Type B pancreatic cell (in vitro differentiated cells): Measurements from ENCODE around the gene DNAH11. TPM values are rescaled to one million over a fixed set of nuclear protein-coding genes. Genes with fewer than 3 reads are reported as not detected.

Experiments used
- DNase-seq: peaks from one replicate; pipeline ENCODE4 v3.0.0; 2021; ENCODE audit warnings: mixed read lengths; ENCODE audit not compliant: unreplicated experiment; ENCODE audit errors: extremely low spot score
- H3K27ac Mint-ChIP-seq: 2 replicates; pipeline ENCODE4 v1.8.0; 2021; ENCODE audit warnings: mild to moderate bottlenecking, mixed read lengths
- H3K27me3 Mint-ChIP-seq: 2 replicates; pipeline ENCODE4 v1.8.0; 2021; ENCODE audit warnings: mixed read lengths
- H3K36me3 Mint-ChIP-seq: 2 replicates; pipeline ENCODE4 v1.8.0; 2021; ENCODE audit warnings: mixed read lengths
- H3K4me1 Mint-ChIP-seq: one replicate; pipeline ENCODE4 v1.8.0; 2021; ENCODE audit warnings: mixed read lengths; ENCODE audit not compliant: unreplicated experiment
- H3K4me3 Mint-ChIP-seq: 2 replicates; pipeline ENCODE4 v1.8.0; 2021; ENCODE audit warnings: mild to moderate bottlenecking, mixed read lengths
- H3K9me3 Mint-ChIP-seq: 2 replicates; pipeline ENCODE4 v1.8.0; 2021; ENCODE audit warnings: mixed read lengths
- CTCF ChIP-seq: fragments of 200-600 bp; sonication (generic); conservative IDR thresholded peaks from 2 replicates; pipeline ENCODE4 v1.5.0; 2021; ENCODE audit warnings: antibody characterized with exemption, mild to moderate bottlenecking
- total RNA-seq: library from RNA; stranded (reverse); gene quantifications from 2 replicates; pipeline ENCODE4 v1.2.1, GENCODE V29; 2021; ENCODE audit warnings: low replicate concordance

The DNAH11 gene
- total RNA-seq, 1 donor from 2014 or later = 3.2 TPM

DNA sequence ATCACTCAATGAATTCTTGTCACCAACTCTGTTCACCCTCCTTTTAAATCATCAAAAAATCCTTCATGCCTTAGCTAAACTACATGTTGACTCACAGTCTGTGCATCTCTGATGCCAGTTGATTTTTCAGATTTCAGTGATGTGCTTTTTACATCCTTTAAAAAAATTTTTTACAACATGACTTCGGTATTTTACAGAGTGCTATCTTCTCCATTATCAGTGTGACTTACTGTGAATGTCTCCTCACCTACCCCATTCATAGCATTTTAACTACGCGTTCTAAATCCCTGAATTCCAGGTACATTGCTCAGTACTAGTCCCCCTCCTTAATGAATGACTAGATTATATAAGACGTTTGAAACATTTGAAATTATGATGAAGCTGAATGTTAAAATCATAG is 98.7 kb downstream of the DNAH11 start:
- DNase-seq = no peak
- no peak overlapping the region for H3K4me3 Mint-ChIP-seq
- H3K4me1 Mint-ChIP-seq = peaks cover 5% of the 10 kb centered on the region
- H3K27ac Mint-ChIP-seq = no peak overlapping the region
- no peak for TF ChIP-seq CTCF
- H3K9me3 Mint-ChIP-seq = peaks cover 3% of the 10 kb centered on the region
- H3K27me3 Mint-ChIP-seq = no peaks in the 10 kb centered on the region
- no peaks in the 10 kb centered on the region for H3K36me3 Mint-ChIP-seq

- peaks cover 8% of the 10 kb centered on the region for H3K9me3 Mint-ChIP-seq
- peaks cover 5% of the 10 kb centered on the region for H3K4me1 Mint-ChIP-seq
- TF ChIP-seq CTCF = no peak
- no peaks in the 10 kb centered on the region for H3K27me3 Mint-ChIP-seq
- no peak overlapping the region for H3K27ac Mint-ChIP-seq
- no peaks in the 10 kb centered on the region for H3K36me3 Mint-ChIP-seq
- no peak for DNase-seq
- no peak overlapping the region for H3K4me3 Mint-ChIP-seq
Measured at GRCh38 chr7:21642422-21642821, 99.6 kb downstream of the DNAH11 start.

DNA sequence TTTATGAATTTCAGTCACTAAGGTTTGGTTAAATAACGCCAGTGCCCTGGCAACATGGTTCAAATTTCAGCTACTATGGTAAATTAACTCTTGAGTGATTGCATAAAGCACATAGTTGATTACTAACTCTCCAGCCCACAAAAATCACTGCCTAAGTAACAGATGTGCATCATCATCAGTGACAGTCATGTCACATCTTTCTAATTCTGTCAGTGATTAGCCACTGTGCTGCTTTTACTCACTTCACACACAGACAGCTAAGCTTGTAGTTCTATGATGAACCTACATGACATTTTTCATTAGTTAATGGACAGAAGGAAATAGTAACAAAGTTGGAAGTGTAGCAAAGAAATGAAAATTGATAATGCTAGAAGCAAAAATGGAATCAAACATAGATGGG is 108.9 kb downstream of the DNAH11 start:
- no peaks in the 10 kb centered on the region for H3K4me1 Mint-ChIP-seq

GRCh38 chr7:21653623-21654022 is 110.8 kb downstream of the DNAH11 start:
- no peaks in the 10 kb centered on the region for H3K27me3 Mint-ChIP-seq

More for the DNA sequence above, 108.9 kb downstream of the DNAH11 start:
- Mint-ChIP-seq H3K9me3 (peaks cover 17% of the 10 kb centered on the region), H3K4me3 (no peak overlapping the region), H3K27ac (no peak overlapping the region), H3K36me3 (no peaks in the 10 kb centered on the region), H3K27me3 (no peaks in the 10 kb centered on the region)
- DNase-seq = no peak
- TF ChIP-seq CTCF = no peak

DNA sequence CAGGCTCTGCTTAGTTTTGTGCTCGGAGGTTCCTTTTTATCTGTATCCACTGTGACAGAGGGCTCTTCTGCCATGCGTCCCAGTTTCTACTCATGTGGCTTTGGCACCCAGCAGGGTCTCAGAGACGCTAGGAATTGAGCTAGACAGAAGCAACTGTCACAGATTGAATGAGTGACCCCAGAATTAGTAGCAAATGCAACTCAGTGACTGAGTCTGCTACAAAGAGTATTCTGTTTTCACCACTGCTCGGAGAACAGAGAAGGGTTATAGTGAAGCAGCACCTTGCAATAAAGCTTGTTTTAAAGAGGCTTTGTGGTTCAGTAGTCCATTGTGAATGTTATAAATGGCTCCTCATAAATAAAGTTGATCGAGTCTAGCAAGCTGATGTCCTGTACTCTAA is 113.2 kb downstream of the DNAH11 start:
- no peak overlapping the region for H3K27ac Mint-ChIP-seq
- peaks cover 17% of the 10 kb centered on the region for H3K9me3 Mint-ChIP-seq
- TF ChIP-seq CTCF = no peak
- H3K4me3 Mint-ChIP-seq = no peak overlapping the region
- no peaks in the 10 kb centered on the region for H3K36me3 Mint-ChIP-seq
- H3K27me3 Mint-ChIP-seq = no peaks in the 10 kb centered on the region
- DNase-seq = no peak
- H3K4me1 Mint-ChIP-seq = no peaks in the 10 kb centered on the region

More at GRCh38 chr7:21653623-21654022, 110.8 kb downstream of the DNAH11 start:
- H3K9me3 Mint-ChIP-seq = peaks cover 13% of the 10 kb centered on the region
- H3K4me1 Mint-ChIP-seq = no peaks in the 10 kb centered on the region
- no peak for TF ChIP-seq CTCF
- no peaks in the 10 kb centered on the region for H3K36me3 Mint-ChIP-seq
- H3K27ac Mint-ChIP-seq = no peak overlapping the region
- no peak overlapping the region for H3K4me3 Mint-ChIP-seq
- no peak for DNase-seq

DNA sequence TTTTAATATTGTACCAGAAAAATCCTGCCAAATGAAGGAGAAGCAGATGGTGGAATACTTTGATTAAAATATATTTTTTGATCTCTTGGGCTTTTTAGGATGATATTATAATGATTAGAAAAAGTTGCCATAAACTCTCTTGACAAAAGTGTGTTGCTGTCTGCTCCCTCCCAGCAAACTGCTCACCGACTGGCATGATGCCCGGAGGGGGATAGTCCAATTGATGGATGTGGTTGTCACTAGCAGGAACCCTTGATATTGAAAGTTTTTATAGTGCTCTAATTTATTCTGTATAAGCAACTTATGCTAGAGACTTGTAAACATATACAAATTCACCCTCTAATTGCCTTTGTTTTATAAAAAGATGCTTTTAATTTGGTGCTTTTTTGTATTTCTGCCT is 114.0 kb downstream of the DNAH11 start:
- no peak for DNase-seq
- Mint-ChIP-seq H3K9me3 (peaks cover 18% of the 10 kb centered on the region), H3K27ac (no peak overlapping the region), H3K27me3 (no peaks in the 10 kb centered on the region), H3K4me3 (no peak overlapping the region), H3K4me1 (no peaks in the 10 kb centered on the region), H3K36me3 (no peaks in the 10 kb centered on the region)
- no peak for TF ChIP-seq CTCF
